K562 (cell line): Measurements from ENCODE around the gene PRCC. TPM values are rescaled to one million over a fixed set of nuclear protein-coding genes. Genes with fewer than 3 reads are reported as not detected.
A peak's percentile ranks its signal among the peaks of the same experiment; 100 is the strongest.

Source experiments
- BRCA1 ChIP-seq, 2 experiments: fragments of 450-650 bp in 1 of 2; sonication (generic) in 1 of 2; formaldehyde crosslinking in 1 of 2; IDR thresholded peaks; 2 replicates each; pipeline versions ENCODE4 v1.5.0 to v1.6.1; 2017 to 2020; ENCODE audit warnings: mild to moderate bottlenecking in 1 of 2, missing genetic modification reagents in 1 of 2
- COPS2 ChIP-seq: fragments of 450-650 bp; conservative IDR thresholded peaks from 2 replicates; pipeline ENCODE4 v1.6.1; 2016; ENCODE audit warnings: mild to moderate bottlenecking, moderate library complexity
- CUX1 ChIP-seq: fragments of 200-800 bp; sonication (Bioruptor generic); IDR thresholded peaks from 2 replicates; pipeline ENCODE4 v1.6.1; 2016; ENCODE audit warnings: missing genetic modification characterization, missing compliant biosample characterization
- ESRRA ChIP-seq: fragments of 450-650 bp; IDR thresholded peaks from 2 replicates; pipeline ENCODE4 v1.6.1; 2014; ENCODE audit warnings: low read depth, mild to moderate bottlenecking, moderate library complexity, borderline replicate concordance
- HNRNPLL ChIP-seq: fragments of 200-400 bp; formaldehyde crosslinking; IDR thresholded peaks from 2 replicates; pipeline ENCODE4 v1.6.1; 2017; ENCODE audit warnings: low read length, low read depth, mild to moderate bottlenecking; ENCODE audit not compliant: poor library complexity, severe bottlenecking
- KLF16 ChIP-seq: IDR thresholded peaks from 2 replicates; pipeline ENCODE4 v1.6.1; 2016; ENCODE audit warnings: antibody characterized with exemption
- MED1 ChIP-seq: sonication (generic); formaldehyde crosslinking; IDR thresholded peaks from 2 replicates; pipeline ENCODE4 v1.8.1; 2023; ENCODE audit warnings: missing genetic modification reagents, borderline replicate concordance
- RBFOX2 ChIP-seq: fragments of 200-400 bp; formaldehyde crosslinking; IDR thresholded peaks from 2 replicates; pipeline ENCODE4 v1.6.1; 2017; ENCODE audit warnings: low read depth, mild to moderate bottlenecking, low read length, moderate library complexity
- RCOR1 ChIP-seq, 2 experiments: IDR thresholded peaks; 2 replicates each; pipeline ENCODE4 v1.6.1; 2012; ENCODE audit warnings: low read depth in 2 of 2, low read length in 2 of 2, borderline replicate concordance in 1 of 2, improper control_type of control experiment in 1 of 2
- RUNX1 ChIP-seq: sonication (generic); IDR thresholded peaks from 2 replicates; pipeline ENCODE4 v1.6.1; 2016; ENCODE audit warnings: antibody characterized with exemption, low read depth
- SP2 ChIP-seq: IDR thresholded peaks from 2 replicates; pipeline ENCODE4 v1.6.1; 2011; ENCODE audit warnings: mild to moderate bottlenecking, low read depth, low read length, moderate library complexity; ENCODE audit not compliant: poor library complexity, severe bottlenecking; ENCODE audit errors: extremely low read depth
- UBTF ChIP-seq, 2 experiments: IDR thresholded peaks; 2 replicates each; pipeline ENCODE4 v1.6.1; 2012; ENCODE audit warnings: improper control_type of control experiment in 2 of 2, low read depth in 2 of 2, low read length in 2 of 2, borderline replicate concordance in 1 of 2
- ZHX1 ChIP-seq: fragments of 150-350 bp; conservative IDR thresholded peaks from 2 replicates; pipeline ENCODE4 v1.6.1; 2014; ENCODE audit warnings: low read length
- ZKSCAN8 ChIP-seq: fragments of 200-800 bp; sonication (Bioruptor generic); IDR thresholded peaks from 2 replicates; pipeline ENCODE4 v1.6.1; 2016; ENCODE audit warnings: missing genetic modification characterization, missing compliant biosample characterization
- ZNF197 ChIP-seq: fragments of 200-800 bp; sonication (Bioruptor generic); IDR thresholded peaks from 2 replicates; pipeline ENCODE4 v1.6.1; 2016; ENCODE audit warnings: low read depth, missing genetic modification characterization, missing compliant biosample characterization
- polyA plus RNA-seq, 8 experiments: library from polyadenylated mRNA; depleted of rRNA in 4 of 8; stranded (reverse) in 5 of 8; unstranded in 3 of 8; fragments of >200 nt; fragmentation: Nextera tagmentation in 2 of 8; fragmentation: Illumina TruSeq in 1 of 8; extraction: Ambion mirVana in 2 of 8; extraction: Trizol in 1 of 8; gene quantifications; 2 replicates each; pipeline versions ENCODE4 v1.2.1 to v1.2.3, GENCODE V29; 2011 to 2014; ENCODE audit warnings: inconsistent platforms in 1 of 8, missing spikeins in 1 of 8
- total RNA-seq, 7 experiments: library from RNA; depleted of rRNA in 6 of 7; stranded (reverse); fragments of >200 nt in 6 of 7; fragmentation: Illumina TruSeq in 2 of 7; extraction: Trizol in 2 of 7; gene quantifications; 2 replicates each; pipeline versions ENCODE4 v1.2.1 to v1.2.3, GENCODE V29; 2011 to 2021; ENCODE audit warnings: low replicate concordance in 1 of 7

PRCC gene
- total and polyA plus RNA-seq, 9 of the 15 experiments (the other 6 are each of a cell fraction or from before 2014, with no cell fraction given) = 23.9 to 201 (median 41.1) TPM

GRCh38 chr1:156728599-156729462 lies 38.5 kb upstream of the PRCC start, which contains the start of gene ISG20L2 (continued):
- TF ChIP-seq KLF16 (no peak), ZHX1 (no peak), UBTF (IDR thresholded peaks at IDR 0.05; ENCODE audit: borderline replicate concordance in 1 of 2, low read depth in 2 of 2, low read length in 2 of 2) (no peak), RBFOX2 (peak; percentile 93), ZKSCAN8 (no peak), ZNF197 (CRISPR knock-in tag) (no peak), CUX1 (CRISPR knock-in tag) (no peak), HNRNPLL (peak; percentile 53), MED1 (CRISPR knock-in tag) (no peak), SP2 (peak; percentile 11), BRCA1 (IDR thresholded peaks at IDR 0.05) (no peak), BRCA1 (CRISPR knock-in tag; IDR thresholded peaks at IDR 0.05) (no peak), RCOR1 (IDR thresholded peaks at IDR 0.05; ENCODE audit: borderline replicate concordance in 1 of 2, low read depth in 2 of 2, low read length in 2 of 2) (0 out of 4 replicates have a peak, but pooled peaks of 1 of the 2 experiments have one; percentile 43), COPS2 (no peak), RUNX1 (no peak), ESRRA (peak; percentile 72)
